SK-N-SH (cell line): Measurements from ENCODE around the gene GK. TPM values are rescaled to one million over a fixed set of nuclear protein-coding genes. Genes with fewer than 3 reads are reported as not detected.

Experiments
- CTCF ChIA-PET: fragments of 300-600, 350-600 bp; formaldehyde crosslinking; extraction: SDS; loops from one replicate; lab custom pipeline; 2021; lab: Yijun Ruan, JAX
- POLR2A ChIA-PET: fragments of 350-600 bp; sonication (Branson Sonifier 250); formaldehyde crosslinking; extraction: SDS; loops from one replicate; lab custom pipeline; 2020; ENCODE audit warnings: antibody characterized with exemption, inconsistent platforms; lab: Yijun Ruan, JAX
- DNase-seq: peaks from one replicate; pipeline ENCODE4 v3.0.0; 2012
- H2AFZ ChIP-seq: fragments of 200-600 bp; sonication (generic); 2 replicates; pipeline ENCODE4 v1.8.1; 2016; ENCODE audit warnings: antibody characterized with exemption, mild to moderate bottlenecking, low read depth
- H3F3A ChIP-seq: fragments of 200-600 bp; sonication (generic); replicated peaks from 2 replicates; pipeline ENCODE3; 2016; ENCODE audit warnings: antibody characterized with exemption, mild to moderate bottlenecking; ENCODE audit not compliant: insufficient read depth
- H3K27ac ChIP-seq, 2 experiments: fragments of 200-500 bp in 1 of 2; fragments of 200-600 bp in 1 of 2; sonication (Bioruptor generic) in 1 of 2; sonication (generic), shearing (Covaris generic) in 1 of 2; 2 replicates each; pipeline versions ENCODE4 v1.5.1 to v1.6.1; 2014 to 2016; ENCODE audit warnings: low read depth in 2 of 2, inconsistent platforms in 1 of 2, low read length in 1 of 2, mild to moderate bottlenecking in 1 of 2, mixed read lengths in 1 of 2
- H3K27me3 ChIP-seq: fragments of 200-600 bp; sonication (generic), shearing (Covaris generic); 2 replicates; pipeline ENCODE4 v1.6.1; 2016; ENCODE audit warnings: mixed run types; ENCODE audit not compliant: insufficient read depth
- H3K36me3 ChIP-seq, 2 experiments: fragments of 200-500 bp in 1 of 2; fragments of 200-600 bp in 1 of 2; sonication (Bioruptor generic) in 1 of 2; sonication (generic) in 1 of 2; replicated peaks in 1 of 2; 2 replicates each; pipeline versions ENCODE3 to v1.5.1; 2014 to 2016; ENCODE audit warnings: low read length in 1 of 2, mild to moderate bottlenecking in 1 of 2; ENCODE audit not compliant: insufficient read depth in 2 of 2, control insufficient read depth in 1 of 2
- H3K4me1 ChIP-seq, 2 experiments: fragments of 200-500 bp in 1 of 2; fragments of 200-600 bp in 1 of 2; sonication (Bioruptor generic) in 1 of 2; sonication (generic), shearing (Covaris generic) in 1 of 2; 2 replicates each; pipeline versions ENCODE4 v1.5.1 to v1.6.1; 2014 to 2016; ENCODE audit warnings: low read depth in 1 of 2, low read length in 1 of 2, mixed run types in 1 of 2; ENCODE audit not compliant: insufficient read depth in 2 of 2, control insufficient read depth in 1 of 2
- H3K4me2 ChIP-seq: fragments of 200-600 bp; sonication (generic), shearing (Covaris generic); 2 replicates; pipeline ENCODE4 v1.6.1; 2017; ENCODE audit warnings: mixed run types
- H3K4me3 ChIP-seq, 2 experiments: fragments of 200-500 bp in 1 of 2; fragments of 200-600 bp in 1 of 2; sonication (Bioruptor generic) in 1 of 2; sonication (generic), shearing (Covaris generic) in 1 of 2; 2 replicates each; pipeline versions ENCODE4 v1.5.1 to v1.8.1; 2014 to 2016; ENCODE audit warnings: low read depth in 2 of 2, inconsistent platforms in 1 of 2, low read length in 1 of 2, mild to moderate bottlenecking in 1 of 2, mixed read lengths in 1 of 2, moderate library complexity in 1 of 2
- H3K79me2 ChIP-seq: fragments of 200-600 bp; sonication (generic); 2 replicates; pipeline ENCODE4 v1.8.1; 2017; ENCODE audit warnings: mild to moderate bottlenecking; ENCODE audit not compliant: insufficient read depth
- H3K9ac ChIP-seq: fragments of 200-600 bp; sonication (generic); 2 replicates; pipeline ENCODE4 v1.6.1; 2017; ENCODE audit warnings: mixed run types
- H3K9me2 ChIP-seq: fragments of 200-600 bp; sonication (generic); 2 replicates; pipeline ENCODE4 v1.6.1; 2017; ENCODE audit warnings: mixed run types
- H3K9me3 ChIP-seq: fragments of 200-600 bp; sonication (generic); 2 replicates; pipeline ENCODE4 v1.6.1; 2017; ENCODE audit warnings: mixed run types, mild to moderate bottlenecking, moderate library complexity
- H4K20me1 ChIP-seq: fragments of 200-600 bp; sonication (generic); 2 replicates; pipeline ENCODE4 v1.6.1; 2017; ENCODE audit warnings: mild to moderate bottlenecking, mixed run types; ENCODE audit not compliant: insufficient read depth
- EP300 ChIP-seq, 2 experiments: IDR thresholded peaks; 2 replicates each; pipeline versions ENCODE4 v1.4.0 to v1.6.1; 2012; ENCODE audit warnings: borderline replicate concordance in 1 of 2, low read depth in 1 of 2, low read length in 1 of 2
- EZH2phosphoT487 ChIP-seq: fragments of 200-600 bp; sonication (generic); IDR thresholded peaks from 2 replicates; pipeline ENCODE4 v1.6.1; 2017; ENCODE audit warnings: low read depth, mixed run types, mild to moderate bottlenecking, antibody characterized with exemption, moderate library complexity, borderline replicate concordance
- FOXJ3 ChIP-seq: sonication (generic); formaldehyde crosslinking; IDR thresholded peaks from 2 replicates; pipeline ENCODE4 v1.5.1; 2020; ENCODE audit warnings: mild to moderate bottlenecking, missing genetic modification reagents
- RAD21 ChIP-seq: IDR thresholded peaks from 2 replicates; pipeline ENCODE4 v1.6.1; 2012; ENCODE audit warnings: mild to moderate bottlenecking, low read length
- SMC3 ChIP-seq: IDR thresholded peaks from 2 replicates; pipeline ENCODE4 v1.6.1; 2012; ENCODE audit warnings: low read depth, low read length, improper control_type of control experiment
- TEAD4 ChIP-seq: IDR thresholded peaks from 2 replicates; pipeline ENCODE4 v1.4.0; 2012; ENCODE audit warnings: mild to moderate bottlenecking, borderline replicate concordance; ENCODE audit not compliant: insufficient read depth
- whole genome bisulfite sequencing: methylation state at CpG from one replicate; pipeline ENCODE4 v1.1.6; 2017; ENCODE audit warnings: low lambda C conversion rate; 5-methylcytosine and 5-hydroxymethylcytosine counted together
- polyA plus RNA-seq, 3 experiments: library from polyadenylated mRNA; depleted of rRNA; stranded (reverse); fragments of >200 nt; gene quantifications; 2 replicates each; pipeline ENCODE4 v1.2.3, GENCODE V29; 2012
- TF ChIP-seq, protein P1 (sequence below): fragments of 200-600 bp; sonication (generic); IDR thresholded peaks from 2 replicates; pipeline ENCODE4 v1.6.1; 2017; ENCODE audit warnings: antibody characterized with exemption, mild to moderate bottlenecking, moderate library complexity

GK gene
- polyA plus RNA-seq, 1 of the 3 experiments (the other 2 are of a cell fraction) = 2.2 TPM

- CTCF ChIA-PET = interaction anchor here (1.0 to 2.4 kb wide), 2 partner anchors 29 to 33 kb away, joined by 3 to 8 read pairs; no protein-coding TSS in a partner anchor
- no peaks in the 10 kb centered on the region for H4K20me1 ChIP-seq
- no peaks in the 10 kb centered on the region for H3K36me3 ChIP-seq
- POLR2A ChIA-PET = no interaction called here
- no peaks in the 10 kb centered on the region for H3K27me3 ChIP-seq
- H3K27ac ChIP-seq = no peak overlapping the region
- no peak overlapping the region for H3K4me2 ChIP-seq
- no peaks in the 10 kb centered on the region for H3K79me2 ChIP-seq
- no peak for TF ChIP-seq TEAD4
- H2AFZ ChIP-seq = no peak overlapping the region
- H3F3A ChIP-seq = no peaks in the 10 kb centered on the region
- 49% methylated on average over 2 of the region's 3 CpGs for WGBS
- H3K9ac ChIP-seq = no peak overlapping the region
- no peaks in the 10 kb centered on the region for H3K9me2 ChIP-seq
- H3K9me3 ChIP-seq = no peaks in the 10 kb centered on the region
- H3K4me3 ChIP-seq = no peak overlapping the region
- no peaks in the 10 kb centered on the region for H3K4me1 ChIP-seq
- no peak for DNase-seq
Measured at GRCh38 chrX:30706216-30706775, 53.1 kb downstream of the GK start.

- Histone ChIP-seq H3K4me1 (no peaks in the 10 kb centered on the region), H3F3A (no peaks in the 10 kb centered on the region), H2AFZ (no peak overlapping the region), H3K79me2 (no peaks in the 10 kb centered on the region), H3K27ac (no peak overlapping the region), H3K36me3 (no peaks in the 10 kb centered on the region), H3K9me3 (no peaks in the 10 kb centered on the region), H4K20me1 (no peaks in the 10 kb centered on the region), H3K4me2 (no peak overlapping the region), H3K4me3 (no peak overlapping the region), H3K27me3 (no peaks in the 10 kb centered on the region), H3K9me2 (no peaks in the 10 kb centered on the region), H3K9ac (no peak overlapping the region)
- 59% methylated on average over 1 of the region's 1 CpG for WGBS
- POLR2A ChIA-PET = no interaction called here
- no peak for DNase-seq
- no peak for TF ChIP-seq FOXJ3 (CRISPR knock-in tag)
- TF ChIP-seq SMC3 = no peak
- TF ChIP-seq EP300 (IDR thresholded peaks at IDR 0.05; ENCODE audit: borderline replicate concordance in 1 of 2, low read depth in 1 of 2, low read length in 1 of 2) = no peak
- CTCF ChIA-PET = interaction anchor here (0.7 to 2.9 kb wide), 3 partner anchors 77 to 171 kb away, joined by 3 to 18 read pairs (median 5); no protein-coding TSS in a partner anchor
Measured at GRCh38 chrX:30712214-30712613, 59.0 kb downstream of the GK start.

- 23% methylated on average over 5 of the region's 5 CpGs for WGBS
- POLR2A ChIA-PET = no interaction called here
Measured at GRCh38 chrX:30713061-30713525, 59.9 kb downstream of the GK start.

More at GRCh38 chrX:30713061-30713525, 59.9 kb downstream of the GK start:
- Histone ChIP-seq H3K4me1 (no peaks in the 10 kb centered on the region), H3K9me3 (no peaks in the 10 kb centered on the region), H3F3A (no peaks in the 10 kb centered on the region), H3K36me3 (no peaks in the 10 kb centered on the region), H3K9ac (no peak overlapping the region), H3K27ac (no peak overlapping the region), H3K27me3 (no peaks in the 10 kb centered on the region), H2AFZ (no peak overlapping the region), H4K20me1 (no peaks in the 10 kb centered on the region), H3K79me2 (no peaks in the 10 kb centered on the region), H3K9me2 (no peaks in the 10 kb centered on the region), H3K4me2 (no peak overlapping the region), H3K4me3 (no peak overlapping the region)
- CTCF ChIA-PET = interaction anchor here (0.9 to 2.9 kb wide), 6 partner anchors 12 to 172 kb away, joined by 3 to 18 read pairs (median 4); no protein-coding TSS in a partner anchor
- DNase-seq = peak; percentile 51
- TF ChIP-seq RAD21 = peak; percentile 84
- TF ChIP-seq SMC3 = peak; percentile 72
- TF ChIP-seq, protein P1, sequence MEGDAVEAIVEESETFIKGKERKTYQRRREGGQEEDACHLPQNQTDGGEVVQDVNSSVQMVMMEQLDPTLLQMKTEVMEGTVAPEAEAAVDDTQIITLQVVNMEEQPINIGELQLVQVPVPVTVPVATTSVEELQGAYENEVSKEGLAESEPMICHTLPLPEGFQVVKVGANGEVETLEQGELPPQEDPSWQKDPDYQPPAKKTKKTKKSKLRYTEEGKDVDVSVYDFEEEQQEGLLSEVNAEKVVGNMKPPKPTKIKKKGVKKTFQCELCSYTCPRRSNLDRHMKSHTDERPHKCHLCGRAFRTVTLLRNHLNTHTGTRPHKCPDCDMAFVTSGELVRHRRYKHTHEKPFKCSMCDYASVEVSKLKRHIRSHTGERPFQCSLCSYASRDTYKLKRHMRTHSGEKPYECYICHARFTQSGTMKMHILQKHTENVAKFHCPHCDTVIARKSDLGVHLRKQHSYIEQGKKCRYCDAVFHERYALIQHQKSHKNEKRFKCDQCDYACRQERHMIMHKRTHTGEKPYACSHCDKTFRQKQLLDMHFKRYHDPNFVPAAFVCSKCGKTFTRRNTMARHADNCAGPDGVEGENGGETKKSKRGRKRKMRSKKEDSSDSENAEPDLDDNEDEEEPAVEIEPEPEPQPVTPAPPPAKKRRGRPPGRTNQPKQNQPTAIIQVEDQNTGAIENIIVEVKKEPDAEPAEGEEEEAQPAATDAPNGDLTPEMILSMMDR = peak; percentile 82
- TF ChIP-seq EZH2phosphoT487 = no peak
